Suppressor macrophage treated with lipopolysaccharide for 1 hour (primary cell): Measurements from ENCODE around the gene WIPI1.
"Not testable (repeated sequence)": the region's sequence is repeated elsewhere in the genome, so short reads cannot be mapped to it uniquely, and the experiment has no call there.

Source experiments
- DNase-seq, 3 donors: peaks; one replicate each; pipeline ENCODE4 v3.0.0-alpha.2; 2020 to 2022

The WIPI1 gene

DNA sequence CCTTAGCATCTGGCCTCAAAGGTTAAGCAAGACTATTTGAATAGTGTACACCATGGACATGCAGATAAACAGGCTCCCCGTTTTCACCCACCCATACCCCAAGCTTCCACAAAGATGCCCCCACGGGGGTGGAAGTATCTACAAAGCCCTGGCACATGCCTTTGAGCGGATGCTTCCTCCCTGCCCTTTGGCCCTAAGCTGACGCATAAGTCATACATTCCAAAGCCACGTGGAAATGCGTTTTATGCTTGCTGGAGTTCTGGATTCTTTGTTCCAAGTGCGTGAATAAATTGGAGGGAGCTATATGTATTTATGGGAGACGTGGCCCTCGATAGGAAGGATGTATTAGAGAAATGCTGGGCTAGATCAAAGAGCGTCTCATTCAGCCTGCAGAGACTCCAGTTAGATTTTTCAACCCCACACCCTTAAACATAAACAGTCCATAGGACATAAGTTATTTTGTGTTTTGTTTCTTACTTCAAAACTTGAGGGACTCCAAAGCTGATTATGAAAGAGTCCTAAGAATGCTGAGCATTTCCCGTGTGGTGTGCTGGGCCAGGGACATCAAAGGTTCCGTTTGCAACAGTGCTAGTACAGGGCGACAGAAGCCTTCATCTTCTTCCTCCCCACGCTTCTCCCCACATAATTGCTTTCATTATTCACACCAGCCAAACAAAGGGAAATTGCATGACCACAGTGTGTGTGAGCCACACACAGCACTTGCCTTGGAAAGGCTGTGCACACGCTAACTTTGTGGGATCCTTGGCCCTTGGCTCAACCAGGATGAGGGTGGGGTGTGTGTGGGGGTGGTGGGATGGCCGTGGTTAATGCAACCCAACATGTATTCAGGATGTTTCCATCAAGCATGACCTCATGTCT, 73.6 kb downstream of the WIPI1 start:
- DNase-seq, result peak; percentile 74 to 83 (median 79)

DNA sequence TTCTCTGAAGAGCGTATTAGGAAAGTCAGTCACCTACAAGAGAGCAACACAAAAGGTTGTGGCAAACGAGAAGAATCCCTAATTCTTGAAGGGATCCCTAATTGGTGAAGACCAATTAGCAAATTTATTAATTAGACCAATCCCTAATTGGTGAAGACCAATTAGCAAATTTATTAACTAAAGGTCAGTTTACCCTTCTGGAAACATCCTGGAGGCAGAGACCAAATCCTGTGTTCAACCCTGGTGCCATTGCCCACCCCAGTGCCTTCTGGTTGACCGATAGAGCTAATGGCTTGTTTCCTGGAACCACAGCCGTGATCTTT, 74.2 kb downstream of the WIPI1 start:
- DNase-seq, result no peak

GRCh38 chr17:68382582-68383085, 74.7 kb downstream of the WIPI1 start:
- DNase-seq, result no peak

GRCh38 chr17:68381076-68381900, 76.0 kb downstream of the WIPI1 start:
- peak; percentile 97 to 100 (median 99) for DNase-seq

GRCh38 chr17:68379692-68380677, 77.3 kb downstream of the WIPI1 start:
- no peak for DNase-seq

- no peak for DNase-seq
Measured at GRCh38 chr17:68379177-68379510, 78.2 kb downstream of the WIPI1 start.

GRCh38 chr17:68378268-68379176, 78.8 kb downstream of the WIPI1 start:
- peak; percentile 92 to 96 (median 94) for DNase-seq

- no peak for DNase-seq
Measured at GRCh38 chr17:68377771-68378267, 79.5 kb downstream of the WIPI1 start.

GRCh38 chr17:68376178-68376577, 81.1 kb downstream of the WIPI1 start:
- DNase-seq, result not testable (repeated sequence)

DNA sequence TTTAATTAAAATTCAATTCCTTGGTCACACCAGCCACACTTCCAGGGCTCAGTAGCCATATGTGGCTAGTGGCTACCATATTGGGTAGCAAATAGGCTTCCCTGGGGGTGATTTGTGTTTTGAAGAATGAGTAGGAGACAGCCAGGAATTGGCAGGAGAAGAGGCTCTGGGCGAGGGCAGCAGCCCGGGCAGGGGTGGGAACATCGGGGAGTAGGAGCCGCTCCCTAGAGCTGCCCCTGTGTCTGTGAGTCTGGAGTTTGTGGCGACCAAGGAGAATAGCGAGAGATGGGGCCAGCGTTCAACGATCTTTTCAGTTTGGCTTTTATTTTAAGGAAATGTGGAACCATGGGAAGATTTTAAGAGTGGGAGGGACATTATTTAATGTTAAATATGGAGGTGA, 81.7 kb downstream of the WIPI1 start:
- DNase-seq, result no peak
